Renal cortex interstitium (tissue), 11 donors: Measurements from ENCODE around the gene NPHP4. TPM values are rescaled to one million over a fixed set of nuclear protein-coding genes. Genes with fewer than 3 reads are reported as not detected.

ENCODE experiments used
- DNase-seq, 11 donors: peaks; one replicate each; pipeline ENCODE4 v3.0.0-alpha.2; 2013; ENCODE audit warnings: low read depth in 9 of 11, low spot score in 4 of 11; ENCODE audit errors: extremely low read depth in 1 of 11
- polyA plus RNA-seq, 3 donors: library from polyadenylated mRNA; unstranded; fragments of 120-200 nt; gene quantifications; one replicate each; pipeline ENCODE4 v1.2.1, GENCODE V29; 2013; ENCODE audit not compliant: insufficient read length in 3 of 3

NPHP4 gene
- polyA plus RNA-seq, 3 donors, result 9.1 to 16.6 (median 13.0) TPM

GRCh38 chr1:5814046-5814619, 178.1 kb downstream of the NPHP4 start:
- no peak for DNase-seq

- no peak for DNase-seq
Measured at GRCh38 chr1:5813480-5813879, 178.7 kb downstream of the NPHP4 start.

Other genes with a start within 250 kb of the NPHP4 start
- 1 to 10 TPM; 2.8 to 5.9 (median 4.9) TPM for gene KCNAB2, start 53.5 kb upstream of the NPHP4 start, polyA plus RNA-seq
- gene CHD5, start 187.9 kb upstream of the NPHP4 start, polyA plus RNA-seq, result under 1 TPM; 0.22 to 0.54 (median 0.37) TPM
- gene RPL22, start 207.2 kb upstream of the NPHP4 start, polyA plus RNA-seq, result 100 to 1,000 TPM; 559 to 669 (median 607) TPM
- gene RNF207, start 213.7 kb upstream of the NPHP4 start, polyA plus RNA-seq, result 10 to 100 TPM; 20.0 to 52.0 (median 25.4) TPM
- gene ICMT, start 243.5 kb upstream of the NPHP4 start, polyA plus RNA-seq, result 10 to 100 TPM; 52.9 to 62.4 (median 59.3) TPM